COLO829 (cell line): ENCODE results near the gene KNDC1.

Source experiments
- DNase-seq: peaks from one replicate; pipeline ENCODE4 v3.0.0; 2012; ENCODE audit warnings: low spot score

Gene KNDC1

GRCh38 chr10:133177380-133178157, 17.6 kb downstream of the KNDC1 start:
- no peak for DNase-seq

DNA sequence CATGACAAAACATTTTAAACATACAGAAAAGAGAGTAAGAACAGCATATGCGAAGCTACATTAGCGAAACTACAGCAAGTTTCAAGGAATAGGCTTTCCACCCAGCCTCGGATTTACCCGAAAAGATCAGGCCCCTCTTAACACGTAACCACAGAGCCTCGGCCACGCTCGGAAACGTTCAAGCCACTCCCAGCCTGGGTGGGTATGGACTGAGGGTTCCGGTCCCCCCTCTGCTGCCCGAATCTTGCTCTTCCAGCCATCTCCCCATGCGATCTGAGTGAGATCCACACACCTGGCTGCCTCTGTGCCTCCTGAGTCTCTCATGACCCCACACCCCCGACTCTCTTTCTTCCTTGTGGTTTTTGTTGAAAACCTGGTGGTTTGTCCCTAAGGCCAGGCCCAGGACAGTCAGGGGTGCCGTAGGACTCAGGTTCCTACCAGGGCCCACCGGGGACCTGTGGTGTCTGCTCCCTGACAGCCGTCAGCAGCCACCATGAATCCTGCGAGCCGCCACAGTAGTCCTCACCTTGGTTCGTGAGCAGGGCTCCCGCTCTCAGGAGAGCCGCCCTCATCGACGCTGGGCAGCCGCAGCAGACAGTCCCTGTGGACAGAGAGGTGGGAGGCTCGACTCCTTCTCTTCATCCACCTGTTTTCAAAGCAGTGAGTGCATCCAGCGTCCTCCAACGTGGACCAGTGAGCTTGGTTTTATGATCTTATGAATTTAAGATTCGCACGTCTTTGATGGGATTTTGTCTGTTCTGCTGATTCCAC, 18.5 kb downstream of the KNDC1 start:
- DNase-seq: no peak

GRCh38 chr10:133179128-133179520, 19.1 kb downstream of the KNDC1 start:
- DNase-seq: no peak

GRCh38 chr10:133179651-133180050, 19.6 kb downstream of the KNDC1 start:
- DNase-seq: no peak

- no peak for DNase-seq
These were observed 20.4 kb downstream of the KNDC1 start for GRCh38 chr10:133180192-133180964.

DNA sequence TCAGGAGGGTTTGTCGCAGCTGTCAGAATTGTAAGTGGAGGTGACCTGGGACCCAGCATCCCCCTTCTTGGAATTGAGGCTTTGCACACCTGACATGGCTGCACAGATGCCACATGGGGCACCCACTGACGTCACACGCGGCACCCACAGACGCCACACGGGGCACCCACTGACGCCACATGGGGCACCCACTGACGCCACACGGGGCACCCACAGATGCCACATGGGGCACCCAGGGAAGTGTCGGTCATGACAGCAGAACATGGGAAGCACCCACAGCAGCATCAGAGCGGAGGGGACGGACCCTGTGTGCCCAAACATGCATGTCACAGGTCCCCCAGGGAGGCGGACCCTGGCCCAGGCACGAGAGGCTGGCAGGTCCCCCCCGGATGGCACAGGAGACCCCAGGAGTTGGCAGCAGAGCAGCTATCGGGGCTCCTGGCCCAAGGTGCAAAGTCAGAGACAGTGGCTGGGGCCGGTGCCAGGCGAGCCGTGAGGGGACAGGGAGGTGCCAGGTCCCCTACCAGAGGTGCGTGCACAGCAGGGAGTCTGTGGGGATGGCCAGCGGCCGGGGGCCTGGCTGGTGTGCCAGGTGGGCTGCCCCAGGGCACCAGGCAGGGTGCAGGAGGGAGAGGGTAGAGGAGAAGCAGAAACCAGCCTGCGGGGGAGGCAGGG, 21.1 kb downstream of the KNDC1 start:
- no peak for DNase-seq

DNA sequence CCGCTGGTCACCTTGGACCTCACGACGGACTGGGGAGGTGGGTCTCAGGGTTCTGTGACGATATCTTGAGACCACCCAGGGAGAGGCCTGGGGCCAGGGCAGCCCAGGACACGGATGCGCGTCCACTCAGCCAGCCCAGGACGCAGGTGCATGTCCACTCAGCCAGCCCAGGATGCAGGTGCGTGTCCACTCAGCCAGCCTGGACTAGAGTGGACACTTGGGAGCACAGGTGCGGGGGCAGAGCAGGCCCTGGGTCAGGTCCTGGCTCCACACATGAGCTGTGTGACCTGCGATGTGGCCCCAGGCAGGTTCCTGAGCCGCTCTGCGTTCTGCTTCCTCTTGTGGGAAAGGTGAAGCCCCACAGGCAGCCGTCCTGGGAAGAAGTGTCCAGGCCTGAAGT, 22.2 kb downstream of the KNDC1 start:
- no peak for DNase-seq

- DNase-seq: no peak
These were observed 23.0 kb downstream of the KNDC1 start for GRCh38 chr10:133182791-133183645.

DNA sequence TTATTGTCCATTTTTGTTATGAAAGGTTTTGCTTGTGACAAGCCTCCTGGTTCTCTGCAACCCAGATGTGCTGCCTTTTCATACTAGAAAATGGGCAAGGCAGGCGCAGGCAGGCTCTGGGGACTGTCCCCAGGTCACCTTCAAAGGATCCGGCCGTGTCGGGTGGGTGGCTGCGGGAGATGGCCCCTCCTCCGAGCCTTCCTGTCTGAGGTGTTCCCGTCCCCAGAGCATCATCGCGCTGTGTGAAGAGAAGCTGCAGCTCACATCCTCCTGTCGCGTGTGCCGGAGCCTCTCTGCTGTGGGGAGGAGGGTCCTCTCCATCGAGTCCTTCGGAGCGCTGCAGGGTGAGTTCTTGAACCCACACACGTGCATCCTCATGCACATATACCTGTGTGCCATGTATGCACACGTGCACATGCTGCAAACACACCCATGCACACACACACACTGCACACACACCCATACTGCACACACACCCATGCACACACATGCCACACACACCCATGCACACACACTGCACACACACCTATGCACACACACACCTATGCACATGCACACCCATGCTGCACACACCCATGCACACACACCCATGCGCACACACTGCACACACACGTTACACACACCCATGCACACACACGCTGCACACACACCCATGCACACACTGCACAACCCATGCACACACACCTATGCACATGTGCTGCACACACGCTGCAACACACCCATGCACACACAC, 23.8 kb downstream of the KNDC1 start:
- DNase-seq: no peak

DNA sequence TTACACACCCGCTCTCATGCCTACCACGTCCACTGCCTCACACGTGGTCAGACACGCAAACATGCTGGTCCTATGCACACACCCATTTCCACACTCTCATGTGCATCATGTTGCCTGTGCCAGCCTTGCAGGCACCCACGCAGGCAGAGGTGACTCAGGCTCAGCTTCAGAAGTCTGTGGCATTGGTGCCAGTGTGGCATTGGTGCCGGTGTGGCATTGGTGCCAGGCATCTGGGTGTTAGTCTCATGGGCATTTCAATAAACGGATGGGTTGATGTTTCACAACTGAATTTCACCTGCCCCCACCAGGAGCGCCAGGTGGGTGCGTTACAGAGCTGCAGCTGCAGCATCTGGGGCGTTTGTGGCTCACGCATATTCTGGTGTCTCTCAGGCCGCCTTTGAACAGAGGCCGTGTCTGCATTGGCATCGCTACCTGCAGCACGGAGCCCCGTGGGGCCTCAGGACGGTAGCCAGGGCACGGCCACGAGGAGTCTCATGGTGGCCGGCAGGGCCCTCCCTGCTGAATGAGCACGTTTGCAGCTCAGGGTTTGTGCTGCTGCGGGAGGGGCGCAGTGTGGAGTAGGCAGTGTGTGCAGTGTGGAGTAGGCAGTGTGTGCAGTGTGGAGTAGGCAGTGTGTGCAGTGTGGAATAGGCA, 24.7 kb downstream of the KNDC1 start:
- no peak for DNase-seq

DNA sequence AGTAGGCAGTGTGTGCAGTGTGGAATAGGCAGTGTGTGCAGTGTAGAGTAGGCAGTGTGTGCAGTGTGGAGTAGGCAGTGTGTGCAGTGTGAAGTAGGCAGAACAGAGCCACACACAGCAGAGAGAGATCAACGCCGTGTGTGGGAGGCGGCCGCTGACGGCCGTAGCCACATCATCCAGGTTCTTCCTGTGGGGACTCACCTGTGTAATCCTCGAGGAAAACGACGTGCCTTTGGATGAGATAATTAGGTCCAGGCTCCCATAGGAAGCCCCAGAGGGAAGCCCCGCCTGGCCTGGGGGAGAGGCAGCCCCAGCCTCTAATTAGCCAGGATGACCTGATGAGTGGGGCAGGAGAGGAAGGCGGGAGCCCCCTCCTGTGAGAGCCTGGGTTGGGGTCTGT, 25.4 kb downstream of the KNDC1 start:
- no peak for DNase-seq

DNA sequence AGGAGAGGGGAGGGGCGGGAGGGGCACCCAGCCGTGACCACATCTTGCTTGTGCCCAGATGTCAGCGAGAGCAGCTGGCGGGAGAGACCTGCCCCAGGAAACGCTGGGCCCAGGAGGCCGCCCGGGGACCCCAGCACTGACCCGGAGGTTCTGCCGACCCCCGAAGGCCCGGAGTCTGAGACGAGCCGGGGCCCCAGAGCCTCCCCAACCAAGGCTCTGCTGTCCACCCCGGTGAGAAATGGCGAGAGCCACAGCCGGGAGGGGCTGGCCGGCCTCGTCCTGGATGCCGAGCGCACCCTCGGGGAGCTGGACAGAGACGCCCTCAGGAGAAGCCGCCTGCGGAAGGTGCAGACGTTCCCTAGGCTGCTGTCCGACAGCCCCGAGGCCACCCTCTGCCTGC, 25.9 kb downstream of the KNDC1 start:
- DNase-seq: no peak

DNA sequence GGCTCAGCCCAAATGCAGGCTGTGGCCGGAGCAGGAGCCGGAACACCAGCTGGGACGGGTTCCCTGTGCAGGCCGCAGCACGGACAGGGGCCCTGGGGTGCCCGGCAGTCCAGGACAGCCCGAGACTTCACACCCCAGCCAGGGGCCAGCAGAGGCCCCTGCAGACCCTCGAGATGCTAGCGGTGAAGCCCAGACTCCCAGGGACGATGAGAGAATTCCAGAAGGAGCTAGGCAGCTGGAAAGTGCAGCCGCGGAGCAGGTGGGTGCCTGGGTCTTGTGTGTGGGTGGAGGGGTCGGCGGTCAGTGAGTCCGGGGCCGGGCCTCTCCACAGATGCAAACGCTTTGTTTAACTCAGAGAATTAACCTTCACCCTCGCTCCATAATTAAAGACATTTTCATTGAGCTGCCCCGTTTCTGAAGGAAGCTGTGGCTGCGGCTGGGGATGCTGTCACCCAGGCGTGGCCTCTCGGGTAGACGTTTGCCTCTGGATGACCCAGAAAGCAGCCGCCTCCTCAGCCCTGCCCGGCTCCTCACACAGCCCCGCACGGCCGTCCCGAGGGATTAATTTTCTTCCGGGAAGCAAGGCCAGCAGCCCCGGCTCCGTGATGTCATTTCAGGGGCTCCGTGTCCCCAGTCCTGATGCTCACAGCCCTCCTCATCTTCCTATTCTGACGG, 26.5 kb downstream of the KNDC1 start:
- no peak for DNase-seq

GRCh38 chr10:133187091-133187905, 27.3 kb downstream of the KNDC1 start:
- no peak for DNase-seq

GRCh38 chr10:133187906-133188681, 28.1 kb downstream of the KNDC1 start:
- no peak for DNase-seq

GRCh38 chr10:133189256-133189655, 29.2 kb downstream of the KNDC1 start:
- no peak for DNase-seq

GRCh38 chr10:133189726-133190125, 29.7 kb downstream of the KNDC1 start:
- DNase-seq: no peak

DNA sequence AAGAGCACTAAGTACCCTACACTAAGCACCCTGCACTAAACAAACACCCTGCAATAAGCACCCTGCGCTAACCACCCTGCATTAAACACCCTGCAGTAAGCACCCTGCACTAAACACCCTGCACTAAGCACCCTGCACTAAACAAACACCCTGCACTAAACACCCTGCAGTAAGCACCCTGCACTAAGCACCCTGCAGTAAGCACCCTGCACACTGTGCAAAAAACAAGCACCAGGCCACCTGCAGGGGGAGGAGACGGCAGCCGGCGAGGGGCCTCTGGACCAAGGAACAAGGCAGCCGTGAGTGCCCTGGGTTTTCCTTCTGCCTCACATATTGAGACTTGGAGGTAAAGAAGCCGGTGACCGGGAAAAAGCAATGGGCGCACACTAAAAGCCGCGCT, 30.2 kb downstream of the KNDC1 start:
- no peak for DNase-seq
